ENCODE data around the gene SIVA1.

Gene SIVA1

DNA sequence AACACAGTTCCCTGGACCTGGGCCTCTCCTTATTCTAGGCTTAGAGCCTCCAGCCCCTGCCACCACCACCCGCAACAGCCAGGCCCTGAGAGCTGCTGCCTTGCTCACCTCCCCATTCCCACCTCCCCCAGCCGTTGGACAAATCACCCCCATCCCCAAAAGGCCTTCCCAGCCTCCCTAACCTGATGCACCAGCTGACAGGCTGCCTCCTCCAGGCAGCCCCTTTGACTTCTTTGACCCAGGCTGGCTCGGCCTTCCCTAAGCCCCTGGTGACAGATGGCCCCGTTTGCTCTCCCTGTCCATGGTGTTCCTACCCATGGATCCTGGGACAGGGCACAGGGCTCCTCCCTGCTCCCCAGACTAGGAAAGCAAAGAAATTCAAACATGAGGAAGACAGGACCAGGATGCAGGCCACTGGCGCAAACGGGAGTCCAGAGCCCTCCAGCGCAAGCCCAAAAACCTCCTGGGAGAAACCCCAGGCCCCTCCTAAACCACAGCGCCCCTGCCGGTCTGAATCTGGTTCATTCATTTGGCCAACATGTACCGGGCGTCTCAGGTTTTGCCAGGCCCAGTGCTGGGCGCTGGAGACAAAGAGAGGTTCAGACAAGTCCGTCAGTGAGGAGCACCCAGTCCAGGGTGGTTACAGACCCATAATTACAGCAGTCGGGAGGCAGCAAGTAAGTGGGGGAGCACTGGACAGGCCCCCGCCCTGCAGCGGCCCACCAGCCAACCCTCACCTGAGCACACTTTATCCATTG is 40.2 kb downstream of the SIVA1 start:
- no peak for DNase-seq (ENCODE audit: low read depth, low spot score)
- Histone ChIP-seq H3K36me3 (ENCODE audit: insufficient read depth, insufficient read length, low read length) (peaks cover 48% of the 10 kb centered on the region), H3K4me3 (ENCODE audit: insufficient read length, low read depth) (no peak overlapping the region), H3K9me3 (ENCODE audit: insufficient read depth, low read length) (no peaks in the 10 kb centered on the region), H3K27me3 (ENCODE audit: insufficient read depth, insufficient read length) (peaks cover 6% of the 10 kb centered on the region), H3K4me1 (ENCODE audit: insufficient read depth, insufficient read length) (peaks cover 33% of the 10 kb centered on the region), H3K9ac (ENCODE audit: insufficient read length, low read depth) (peak overlapping the region; percentile 56)
- TF ChIP-seq ZNF274 (IDR thresholded peaks at IDR 0.05; ENCODE audit: low read depth, low read length), result no peak
- TF ChIP-seq SUZ12 (IDR thresholded peaks at IDR 0.05; ENCODE audit: extremely low read depth, insufficient read depth, insufficient read length), result no peak
- TF ChIP-seq YY1 (IDR thresholded peaks at IDR 0.05; ENCODE audit: insufficient read depth, insufficient read length), result no peak

- H3K9me3 ChIP-seq (ENCODE audit: insufficient read depth, low read length), result no peaks in the 10 kb centered on the region
- H3K36me3 ChIP-seq (ENCODE audit: insufficient read depth, insufficient read length, low read length), result peaks cover 44% of the 10 kb centered on the region
- H3K9ac ChIP-seq (ENCODE audit: insufficient read length, low read depth), result peak overlapping the region; percentile 86
- DNase-seq (ENCODE audit: low read depth, low spot score), result no peak
- peak overlapping the region; percentile 65 for H3K4me3 ChIP-seq (ENCODE audit: insufficient read length, low read depth)
- peaks cover 37% of the 10 kb centered on the region for H3K4me1 ChIP-seq (ENCODE audit: insufficient read depth, insufficient read length)
- TF ChIP-seq SUZ12 (IDR thresholded peaks at IDR 0.05; ENCODE audit: extremely low read depth, insufficient read depth, insufficient read length), result no peak
- TF ChIP-seq ZNF274 (IDR thresholded peaks at IDR 0.05; ENCODE audit: low read depth, low read length), result no peak
- no peak for TF ChIP-seq YY1 (IDR thresholded peaks at IDR 0.05; ENCODE audit: insufficient read depth, insufficient read length)
- H3K27me3 ChIP-seq (ENCODE audit: insufficient read depth, insufficient read length), result peaks cover 12% of the 10 kb centered on the region
Observed at GRCh38 chr14:104793703-104793959, 40.7 kb downstream of the SIVA1 start.

DNA sequence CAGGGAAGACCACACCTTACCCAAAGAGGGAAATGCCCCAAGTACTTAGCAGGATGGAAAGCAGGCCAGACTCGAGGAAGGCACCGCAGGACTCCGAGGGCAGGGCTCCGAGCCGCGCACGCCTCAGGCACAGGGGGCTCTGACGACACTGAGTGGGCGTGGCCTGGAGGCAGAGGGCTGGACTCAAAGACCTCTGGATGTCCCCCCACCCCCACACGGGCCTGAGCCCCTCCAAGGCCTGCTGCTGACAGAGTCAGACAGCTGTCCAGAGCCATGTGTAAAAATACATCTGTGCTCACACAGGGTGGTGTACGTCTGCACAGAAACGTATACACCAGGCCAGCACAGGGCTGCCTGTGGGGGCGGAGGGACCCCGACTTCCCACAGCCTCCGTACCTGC is 41.2 kb downstream of the SIVA1 start:
- Histone ChIP-seq H3K27me3 (ENCODE audit: insufficient read depth, insufficient read length) (peaks cover 14% of the 10 kb centered on the region), H3K9ac (ENCODE audit: insufficient read length, low read depth) (peak overlapping the region; percentile 86), H3K4me3 (ENCODE audit: insufficient read length, low read depth) (peak overlapping the region; percentile 65), H3K4me1 (ENCODE audit: insufficient read depth, insufficient read length) (peaks cover 40% of the 10 kb centered on the region), H3K9me3 (ENCODE audit: insufficient read depth, low read length) (no peaks in the 10 kb centered on the region), H3K36me3 (ENCODE audit: insufficient read depth, insufficient read length, low read length) (peaks cover 40% of the 10 kb centered on the region)
- DNase-seq (ENCODE audit: low read depth, low spot score), result peak; percentile 63
- TF ChIP-seq ZNF274 (IDR thresholded peaks at IDR 0.05; ENCODE audit: low read depth, low read length) (no peak), YY1 (IDR thresholded peaks at IDR 0.05; ENCODE audit: insufficient read depth, insufficient read length) (no peak), SUZ12 (IDR thresholded peaks at IDR 0.05; ENCODE audit: extremely low read depth, insufficient read depth, insufficient read length) (no peak)

- Histone ChIP-seq H3K9ac (ENCODE audit: insufficient read length, low read depth) (peak overlapping the region; percentile 86), H3K36me3 (ENCODE audit: insufficient read depth, insufficient read length, low read length) (peaks cover 36% of the 10 kb centered on the region), H3K9me3 (ENCODE audit: insufficient read depth, low read length) (no peaks in the 10 kb centered on the region), H3K27me3 (ENCODE audit: insufficient read depth, insufficient read length) (peaks cover 14% of the 10 kb centered on the region), H3K4me3 (ENCODE audit: insufficient read length, low read depth) (peak overlapping the region; percentile 65), H3K4me1 (ENCODE audit: insufficient read depth, insufficient read length) (peaks cover 40% of the 10 kb centered on the region)
- DNase-seq (ENCODE audit: low read depth, low spot score), result no peak
- no peak for TF ChIP-seq YY1 (IDR thresholded peaks at IDR 0.05; ENCODE audit: insufficient read depth, insufficient read length)
- no peak for TF ChIP-seq ZNF274 (IDR thresholded peaks at IDR 0.05; ENCODE audit: low read depth, low read length)
- TF ChIP-seq SUZ12 (IDR thresholded peaks at IDR 0.05; ENCODE audit: extremely low read depth, insufficient read depth, insufficient read length), result no peak
Observed at GRCh38 chr14:104794631-104794992, 41.7 kb downstream of the SIVA1 start.

- peaks cover 31% of the 10 kb centered on the region for H3K36me3 ChIP-seq (ENCODE audit: insufficient read depth, insufficient read length, low read length)
- no peaks in the 10 kb centered on the region for H3K9me3 ChIP-seq (ENCODE audit: insufficient read depth, low read length)
- peaks cover 14% of the 10 kb centered on the region for H3K27me3 ChIP-seq (ENCODE audit: insufficient read depth, insufficient read length)
- TF ChIP-seq SUZ12 (IDR thresholded peaks at IDR 0.05; ENCODE audit: extremely low read depth, insufficient read depth, insufficient read length), result no peak
- no peak for TF ChIP-seq YY1 (IDR thresholded peaks at IDR 0.05; ENCODE audit: insufficient read depth, insufficient read length)
- TF ChIP-seq ZNF274 (IDR thresholded peaks at IDR 0.05; ENCODE audit: low read depth, low read length), result no peak
- no peak for DNase-seq (ENCODE audit: low read depth, low spot score)
- peak within 1 kb of the TSS; percentile 65 for H3K4me3 ChIP-seq (ENCODE audit: insufficient read length, low read depth)
- H3K4me1 ChIP-seq (ENCODE audit: insufficient read depth, insufficient read length), result peaks cover 40% of the 10 kb centered on the region
- peak within 1 kb of the TSS; percentile 86 for H3K9ac ChIP-seq (ENCODE audit: insufficient read length, low read depth)
Observed at GRCh38 chr14:104794993-104795780, 42.2 kb downstream of the SIVA1 start, which contains the start of gene AKT1. AKT1 (minus strand) TSS chr14:104795748; CDS start chr14:104792643, 3,105 bp downstream.

DNA sequence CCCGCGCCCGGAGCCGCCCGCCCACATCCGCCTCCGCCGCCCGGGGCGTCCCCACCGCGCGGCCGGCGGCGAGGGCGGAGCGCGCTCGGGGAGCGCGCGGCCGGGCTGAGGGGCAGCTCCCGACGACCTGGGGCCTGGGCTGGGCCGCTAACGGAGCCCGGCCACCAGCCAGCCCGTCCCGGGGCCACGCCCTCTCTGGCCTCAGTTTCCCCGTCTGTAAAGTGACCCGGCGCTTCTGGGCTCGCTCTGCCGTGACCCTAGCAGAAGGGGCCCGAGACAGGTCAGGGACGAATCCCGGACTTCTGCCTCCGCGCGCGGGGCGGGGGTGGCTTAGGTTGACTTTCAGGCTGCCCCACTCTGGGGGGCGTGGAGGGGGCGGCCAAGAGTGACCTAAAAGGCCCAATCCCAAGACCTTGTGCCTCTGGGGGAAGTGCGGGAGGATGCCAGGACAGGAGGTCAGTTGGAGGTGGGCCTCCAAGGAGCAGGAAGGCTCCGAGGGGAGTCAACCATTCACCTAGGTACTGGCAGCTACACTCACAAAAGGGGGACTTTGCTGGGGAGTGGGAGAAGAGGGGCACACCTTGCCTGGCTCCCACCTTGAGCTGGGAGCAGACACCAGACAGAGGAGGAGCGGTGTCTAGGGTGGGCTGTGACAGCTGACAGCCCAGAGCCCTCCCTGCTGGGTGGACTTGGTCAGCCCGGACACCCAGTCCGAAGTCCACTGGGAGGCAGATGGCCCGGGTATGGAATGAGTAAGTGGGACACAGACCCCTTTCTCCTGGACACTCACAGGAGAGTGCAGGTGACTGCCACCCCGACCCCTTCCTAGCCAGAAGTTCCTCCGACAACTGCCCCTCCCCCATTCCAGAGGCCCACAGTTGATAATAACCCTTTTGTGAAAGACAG is 43.1 kb downstream of the SIVA1 start:
- Histone ChIP-seq H3K9ac (ENCODE audit: insufficient read length, low read depth) (peak overlapping the region; percentile 29), H3K4me1 (ENCODE audit: insufficient read depth, insufficient read length) (peaks cover 40% of the 10 kb centered on the region), H3K4me3 (ENCODE audit: insufficient read length, low read depth) (peak overlapping the region; percentile 36)

More for the DNA sequence above, 43.1 kb downstream of the SIVA1 start:
- H3K36me3 ChIP-seq (ENCODE audit: insufficient read depth, insufficient read length, low read length), result peaks cover 22% of the 10 kb centered on the region
- no peaks in the 10 kb centered on the region for H3K9me3 ChIP-seq (ENCODE audit: insufficient read depth, low read length)
- DNase-seq (ENCODE audit: low read depth, low spot score), result no peak
- TF ChIP-seq ZNF274 (IDR thresholded peaks at IDR 0.05; ENCODE audit: low read depth, low read length), result no peak
- TF ChIP-seq SUZ12 (IDR thresholded peaks at IDR 0.05; ENCODE audit: extremely low read depth, insufficient read depth, insufficient read length), result no peak
- no peak for TF ChIP-seq YY1 (IDR thresholded peaks at IDR 0.05; ENCODE audit: insufficient read depth, insufficient read length)
- peaks cover 16% of the 10 kb centered on the region for H3K27me3 ChIP-seq (ENCODE audit: insufficient read depth, insufficient read length)

All from NT2/D1 (cell line).